K562 (cell line): Measurements from ENCODE around the gene MRPS6. TPM values are rescaled to one million over a fixed set of nuclear protein-coding genes. Genes with fewer than 3 reads are reported as not detected.

Experiments used
- ATAC-seq: fragments of 200-7000 bp; cut with Tn5 transposase; 3 replicates; pipeline ENCODE4 v1.9.1; 2020; ENCODE audit warnings: moderate library complexity
- BruUV-seq: library from RNA; stranded (reverse); fragments of 400-500 nt; replicated peaks from 2 replicates; lab custom pipeline; 2021; lab: Mats Ljungman, UMichigan
- CTCF ChIA-PET: fragments of 300-600 bp; formaldehyde crosslinking; extraction: SDS; loops from one replicate; lab custom pipeline; 2021; ENCODE audit warnings: low intra/inter-chr PET ratio; lab: Yijun Ruan, JAX
- POLR2A ChIA-PET: fragments of 300-600, 350-650 bp; sonication (Branson Sonifier 250); formaldehyde crosslinking; extraction: SDS; loops from one replicate; lab custom pipeline; 2021; ENCODE audit warnings: antibody characterized with exemption, inconsistent platforms; lab: Yijun Ruan, JAX
- DNase-seq, 4 experiments: peaks; one replicate each; pipeline versions ENCODE4 v3.0.0 to v3.0.0-alpha.2; 2011 to 2018; ENCODE audit warnings: low spot score in 3 of 4, mixed read lengths in 3 of 4; ENCODE audit errors: extremely low read depth in 1 of 4
- FAIRE-seq: peaks from 2 replicates; lab custom pipeline; 2011; peaks lifted over from hg19 to GRCh38; lab: Jason Lieb, UNC
- H2AFZ ChIP-seq: 2 replicates; pipeline ENCODE4 v1.6.0; 2011; ENCODE audit warnings: low read depth, low read length, control low read depth, inconsistent platforms
- H3K27ac ChIP-seq: fragments of 200-600 bp; 3 replicates; pipeline ENCODE4 v1.8.0; 2011; ENCODE audit warnings: low read depth, mild to moderate bottlenecking, control low read depth, inconsistent platforms, low read length, moderate library complexity, mixed read lengths; ENCODE audit errors: extremely low read depth
- H3K27me3 ChIP-seq, 2 experiments: fragments of 300-600 bp in 1 of 2; 2 replicates in 1 of 2; 3 replicates in 1 of 2; pipeline versions ENCODE4 v1.6.0 to v1.8.0; 2011; ENCODE audit warnings: inconsistent platforms in 2 of 2, low read length in 2 of 2, mild to moderate bottlenecking in 1 of 2, mixed read lengths in 1 of 2, moderate library complexity in 1 of 2; ENCODE audit not compliant: control insufficient read depth in 2 of 2, insufficient read depth in 2 of 2
- H3K36me3 ChIP-seq: fragments of 300-600 bp; 3 replicates; pipeline ENCODE4 v1.8.0; 2011; ENCODE audit warnings: mild to moderate bottlenecking, low read length, inconsistent platforms; ENCODE audit not compliant: control insufficient read depth, insufficient read depth
- H3K4me1 ChIP-seq, 2 experiments: fragments of 200-600 bp in 1 of 2; replicated peaks in 1 of 2; 2 replicates in 1 of 2; 3 replicates in 1 of 2; pipeline versions ENCODE4 v1.5.1 to v1.8.0; 2011; ENCODE audit warnings: inconsistent platforms in 2 of 2, low read length in 2 of 2, mild to moderate bottlenecking in 1 of 2, mixed read lengths in 1 of 2, moderate library complexity in 1 of 2; ENCODE audit not compliant: control insufficient read depth in 2 of 2, insufficient read depth in 2 of 2
- H3K4me2 ChIP-seq: 2 replicates; pipeline ENCODE4 v1.6.1; 2011; ENCODE audit warnings: low read length, control low read depth, inconsistent platforms, mixed read lengths; ENCODE audit not compliant: insufficient read depth
- H3K4me3 ChIP-seq: fragments of 200-600 bp; sonication (generic), shearing (Covaris generic); 2 replicates; pipeline ENCODE4 v1.5.1; 2016; ENCODE audit warnings: control low read depth, inconsistent platforms
- H3K79me2 ChIP-seq: fragments of 200-600 bp; 3 replicates; pipeline ENCODE4 v1.8.0; 2011; ENCODE audit warnings: low read length, inconsistent platforms; ENCODE audit not compliant: control insufficient read depth, insufficient read depth
- H3K9ac ChIP-seq, 2 experiments: 2 replicates each; pipeline versions ENCODE4 v1.6.0 to v1.6.1; 2011; ENCODE audit warnings: low read depth in 2 of 2, low read length in 2 of 2, control low read depth in 1 of 2, inconsistent platforms in 1 of 2, mild to moderate bottlenecking in 1 of 2, mixed read lengths in 1 of 2; ENCODE audit not compliant: insufficient read depth in 1 of 2
- H3K9me1 ChIP-seq: one replicate; pipeline ENCODE4 v1.6.0; 2011; ENCODE audit warnings: inconsistent platforms, mild to moderate bottlenecking, low read length, moderate library complexity; ENCODE audit not compliant: control insufficient read depth, insufficient read depth
- H3K9me3 ChIP-seq: replicated peaks from 2 replicates; pipeline ENCODE4 v1.5.1; 2011; ENCODE audit warnings: low read depth, low read length, inconsistent platforms; ENCODE audit not compliant: control insufficient read depth, insufficient read depth
- H4K20me1 ChIP-seq: replicated peaks from 2 replicates; pipeline ENCODE4 v1.6.1; 2011; ENCODE audit warnings: low read length, inconsistent platforms, mixed read lengths; ENCODE audit not compliant: control insufficient read depth, insufficient read depth
- DEAF1 ChIP-seq: fragments of 450-650 bp; formaldehyde crosslinking; IDR thresholded peaks from 2 replicates; pipeline ENCODE4 v1.4.0; 2020; ENCODE audit warnings: mild to moderate bottlenecking, moderate library complexity
- LCOR ChIP-seq: sonication (generic); formaldehyde crosslinking; IDR thresholded peaks from 2 replicates; pipeline ENCODE4 v1.8.0; 2022; ENCODE audit warnings: mild to moderate bottlenecking, missing genetic modification reagents
- RFX1 ChIP-seq: fragments of 450-650 bp; IDR thresholded peaks from 2 replicates; pipeline ENCODE4 v1.6.1; 2016; ENCODE audit warnings: mild to moderate bottlenecking, moderate library complexity
- SETDB1 ChIP-seq: IDR thresholded peaks from one replicate; pipeline ENCODE4 v1.6.1; 2012; ENCODE audit warnings: low read length, control low read depth, inconsistent platforms
- SMAD3 ChIP-seq: fragments of 450-650 bp; formaldehyde crosslinking; conservative IDR thresholded peaks from 2 replicates; pipeline ENCODE4 v1.4.0; 2020; ENCODE audit warnings: mild to moderate bottlenecking
- WGBS: fragments of 100-300 bp; shearing (Covaris generic); methylation state at CpG from one replicate; pipeline ENCODE4 v1.1.6; 2016; ENCODE audit warnings: low coverage, mixed read lengths; ENCODE audit not compliant: insufficient coverage; ENCODE audit errors: missing lambda C conversion rate; 5-methylcytosine and 5-hydroxymethylcytosine counted together
- in situ Hi-C: fragments of 300-500 bp; cut with MboI; formaldehyde crosslinking; loops from 4 replicates; pipeline ENCODE4 v1.15.0; 2018; ENCODE audit warnings: inconsistent platforms, mixed read lengths
- intact Hi-C: fragments of 100-400 bp; cut with micrococcal nuclease; formaldehyde crosslinking; loops from 2 replicates; pipeline ENCODE4 v1.14.2; 2022
- polyA plus RNA-seq, 8 experiments: library from polyadenylated mRNA; depleted of rRNA in 4 of 8; stranded (reverse) in 5 of 8; unstranded in 3 of 8; fragments of >200 nt; fragmentation: Nextera tagmentation in 2 of 8; fragmentation: Illumina TruSeq in 1 of 8; extraction: Ambion mirVana in 2 of 8; extraction: Trizol in 1 of 8; gene quantifications; 2 replicates each; pipeline versions ENCODE4 v1.2.1 to v1.2.3, GENCODE V29; 2011 to 2014; ENCODE audit warnings: inconsistent platforms in 1 of 8, missing spikeins in 1 of 8
- total RNA-seq, 7 experiments: library from RNA; depleted of rRNA in 6 of 7; stranded (reverse); fragments of >200 nt in 6 of 7; fragmentation: Illumina TruSeq in 2 of 7; extraction: Trizol in 2 of 7; gene quantifications; 2 replicates each; pipeline versions ENCODE4 v1.2.1 to v1.2.3, GENCODE V29; 2011 to 2021; ENCODE audit warnings: low replicate concordance in 1 of 7
- TF ChIP-seq, protein P1 (sequence below): fragments of 250-450 bp; sonication (Bioruptor Pico); IDR thresholded peaks from 2 replicates; pipeline ENCODE4 v1.8.0; 2022; ENCODE audit warnings: inconsistent platforms

MRPS6 gene
- total and polyA plus RNA-seq, 9 of the 15 experiments (the other 6 are each of a cell fraction or from before 2014, with no cell fraction given): 26.1 to 72.0 (median 39.3) TPM

GRCh38 chr21:34126269-34126668 is 52.9 kb downstream of the MRPS6 start:
- peaks cover 38% of the 10 kb centered on the region for H3K36me3 ChIP-seq
- intact Hi-C loops: no loop called here
- no peaks in the 10 kb centered on the region for H3K27me3 ChIP-seq
- no peak for FAIRE-seq
- H3K79me2 ChIP-seq: peaks cover 25% of the 10 kb centered on the region
- H3K9me3 ChIP-seq: no peaks in the 10 kb centered on the region
- ChIA-PET CTCF (no interaction called here), POLR2A (no interaction called here)
- TF ChIP-seq LCOR (CRISPR knock-in tag) (no peak), SETDB1 (no peak), DEAF1 (CRISPR knock-in tag) (no peak), SMAD3 (CRISPR knock-in tag) (no peak), RFX1 (peak; percentile 87)
- TF ChIP-seq, protein P1, sequence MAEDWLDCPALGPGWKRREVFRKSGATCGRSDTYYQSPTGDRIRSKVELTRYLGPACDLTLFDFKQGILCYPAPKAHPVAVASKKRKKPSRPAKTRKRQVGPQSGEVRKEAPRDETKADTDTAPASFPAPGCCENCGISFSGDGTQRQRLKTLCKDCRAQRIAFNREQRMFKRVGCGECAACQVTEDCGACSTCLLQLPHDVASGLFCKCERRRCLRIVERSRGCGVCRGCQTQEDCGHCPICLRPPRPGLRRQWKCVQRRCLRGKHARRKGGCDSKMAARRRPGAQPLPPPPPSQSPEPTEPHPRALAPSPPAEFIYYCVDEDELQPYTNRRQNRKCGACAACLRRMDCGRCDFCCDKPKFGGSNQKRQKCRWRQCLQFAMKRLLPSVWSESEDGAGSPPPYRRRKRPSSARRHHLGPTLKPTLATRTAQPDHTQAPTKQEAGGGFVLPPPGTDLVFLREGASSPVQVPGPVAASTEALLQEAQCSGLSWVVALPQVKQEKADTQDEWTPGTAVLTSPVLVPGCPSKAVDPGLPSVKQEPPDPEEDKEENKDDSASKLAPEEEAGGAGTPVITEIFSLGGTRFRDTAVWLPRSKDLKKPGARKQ (CRISPR knock-in tag): no peak
- no peak overlapping the region for H3K9ac ChIP-seq
- WGBS: 95% methylated on average over 10 of the region's 10 CpGs
- no peak overlapping the region for H2AFZ ChIP-seq
- no peaks in the 10 kb centered on the region for H3K9me1 ChIP-seq
- ATAC-seq: no peak
- H4K20me1 ChIP-seq: no peaks in the 10 kb centered on the region
- H3K4me3 ChIP-seq: no peak overlapping the region
- H3K4me1 ChIP-seq: peaks cover 3 to 17% of the 10 kb centered on the region in 2 experiments; a peak in 3 of 5 replicates
- no peak for DNase-seq
- no peak overlapping the region for H3K4me2 ChIP-seq
- no TSS peak for BruUV-seq
- no peak overlapping the region for H3K27ac ChIP-seq
- in situ Hi-C loops: no loop called here
